Measurements from ENCODE around the gene UNC80. TPM values are rescaled to one million over a fixed set of nuclear protein-coding genes. Genes with fewer than 3 reads are reported as not detected.

UNC80 gene
- total RNA-seq, 1 donor from 2014 or later: not detected

DNA sequence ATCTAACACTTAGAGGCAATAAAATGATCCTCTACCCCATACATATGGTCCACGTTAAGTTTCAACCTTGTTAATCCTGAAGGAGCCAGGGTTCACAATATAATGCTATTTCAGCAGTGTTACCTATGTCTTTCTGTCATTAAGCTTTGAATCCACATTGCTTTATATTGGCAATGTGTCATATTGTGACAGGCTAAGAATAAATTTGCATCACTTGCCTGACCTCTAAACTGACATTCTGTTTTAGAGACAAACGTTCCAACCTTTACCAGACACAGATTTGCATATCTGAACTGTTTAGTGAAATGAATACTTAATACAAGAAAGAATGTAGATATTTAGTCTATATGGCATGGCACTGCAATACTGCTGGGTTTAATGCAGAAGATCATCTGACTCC, 98.4 kb downstream of the UNC80 start:
- TF ChIP-seq, protein P1, sequence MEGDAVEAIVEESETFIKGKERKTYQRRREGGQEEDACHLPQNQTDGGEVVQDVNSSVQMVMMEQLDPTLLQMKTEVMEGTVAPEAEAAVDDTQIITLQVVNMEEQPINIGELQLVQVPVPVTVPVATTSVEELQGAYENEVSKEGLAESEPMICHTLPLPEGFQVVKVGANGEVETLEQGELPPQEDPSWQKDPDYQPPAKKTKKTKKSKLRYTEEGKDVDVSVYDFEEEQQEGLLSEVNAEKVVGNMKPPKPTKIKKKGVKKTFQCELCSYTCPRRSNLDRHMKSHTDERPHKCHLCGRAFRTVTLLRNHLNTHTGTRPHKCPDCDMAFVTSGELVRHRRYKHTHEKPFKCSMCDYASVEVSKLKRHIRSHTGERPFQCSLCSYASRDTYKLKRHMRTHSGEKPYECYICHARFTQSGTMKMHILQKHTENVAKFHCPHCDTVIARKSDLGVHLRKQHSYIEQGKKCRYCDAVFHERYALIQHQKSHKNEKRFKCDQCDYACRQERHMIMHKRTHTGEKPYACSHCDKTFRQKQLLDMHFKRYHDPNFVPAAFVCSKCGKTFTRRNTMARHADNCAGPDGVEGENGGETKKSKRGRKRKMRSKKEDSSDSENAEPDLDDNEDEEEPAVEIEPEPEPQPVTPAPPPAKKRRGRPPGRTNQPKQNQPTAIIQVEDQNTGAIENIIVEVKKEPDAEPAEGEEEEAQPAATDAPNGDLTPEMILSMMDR (IDR thresholded peaks at IDR 0.05): no peak
- no peaks in the 10 kb centered on the region for H3K36me3 Mint-ChIP-seq (ENCODE audit: low read depth)
- no peak overlapping the region for H3K27ac Mint-ChIP-seq
- ATAC-seq (ENCODE audit: low read depth) (no peak), DNase-seq (no peak)
- intact Hi-C loops (cut with micrococcal nuclease): no loop called here
- H3K27me3 Mint-ChIP-seq: no peaks in the 10 kb centered on the region
- no peaks in the 10 kb centered on the region for H3K9me3 Mint-ChIP-seq
- H3K4me3 Mint-ChIP-seq: no peak overlapping the region
- POLR2A ChIA-PET: no interaction called here
- no peaks in the 10 kb centered on the region for H3K4me1 Mint-ChIP-seq
- CTCF ChIA-PET: no interaction called here

GRCh38 chr2:209872675-209873074, 101.0 kb downstream of the UNC80 start:
- H3K27me3 Mint-ChIP-seq: no peaks in the 10 kb centered on the region
- H3K9me3 Mint-ChIP-seq: no peaks in the 10 kb centered on the region
- no peak overlapping the region for H3K4me3 Mint-ChIP-seq
- ChIA-PET POLR2A (no interaction called here), CTCF (interaction anchor here (0.7 kb wide), 1 partner anchor 71 kb away, joined by 3 read pairs; no protein-coding TSS in a partner anchor)
- TF ChIP-seq, protein P1 (IDR thresholded peaks at IDR 0.05): no peak
- ATAC-seq (ENCODE audit: low read depth) (no peak), DNase-seq (no peak)
- no peaks in the 10 kb centered on the region for H3K4me1 Mint-ChIP-seq
- no peak overlapping the region for H3K27ac Mint-ChIP-seq
- no peaks in the 10 kb centered on the region for H3K36me3 Mint-ChIP-seq (ENCODE audit: low read depth)
- intact Hi-C loops (cut with micrococcal nuclease): no loop called here

- Mint-ChIP-seq H3K4me1 (no peaks in the 10 kb centered on the region), H3K4me3 (no peak overlapping the region), H3K36me3 (ENCODE audit: low read depth) (no peaks in the 10 kb centered on the region), H3K27me3 (no peaks in the 10 kb centered on the region), H3K27ac (no peak overlapping the region), H3K9me3 (no peaks in the 10 kb centered on the region)
- DNase-seq (no peak), ATAC-seq (ENCODE audit: low read depth) (no peak)
- ChIA-PET POLR2A (no interaction called here), CTCF (no interaction called here)
- intact Hi-C loops (cut with micrococcal nuclease): no loop called here
- TF ChIP-seq, protein P1 (IDR thresholded peaks at IDR 0.05): no peak
Observed at GRCh38 chr2:209875270-209875669, 103.6 kb downstream of the UNC80 start.

- no peaks in the 10 kb centered on the region for H3K27me3 Mint-ChIP-seq
- H3K4me1 Mint-ChIP-seq: no peaks in the 10 kb centered on the region
Observed at GRCh38 chr2:209876211-209876610, 104.6 kb downstream of the UNC80 start.

GRCh38 chr2:209878701-209879100, 107.1 kb downstream of the UNC80 start:
- TF ChIP-seq, protein P1 (IDR thresholded peaks at IDR 0.05): no peak
- Mint-ChIP-seq H3K9me3 (no peaks in the 10 kb centered on the region), H3K4me1 (no peaks in the 10 kb centered on the region), H3K27me3 (no peaks in the 10 kb centered on the region), H3K4me3 (no peak overlapping the region), H3K27ac (no peak overlapping the region), H3K36me3 (ENCODE audit: low read depth) (no peaks in the 10 kb centered on the region)
- CTCF ChIA-PET: no interaction called here
- DNase-seq (no peak), ATAC-seq (ENCODE audit: low read depth) (no peak)
- POLR2A ChIA-PET: no interaction called here
- intact Hi-C loops (cut with micrococcal nuclease): no loop called here

More at GRCh38 chr2:209876211-209876610, 104.6 kb downstream of the UNC80 start:
- intact Hi-C loops (cut with micrococcal nuclease): no loop called here
- no peak overlapping the region for H3K4me3 Mint-ChIP-seq
- DNase-seq (no peak), ATAC-seq (ENCODE audit: low read depth) (no peak)
- no peak overlapping the region for H3K27ac Mint-ChIP-seq
- no peaks in the 10 kb centered on the region for H3K9me3 Mint-ChIP-seq
- ChIA-PET POLR2A (no interaction called here), CTCF (no interaction called here)
- TF ChIP-seq, protein P1 (IDR thresholded peaks at IDR 0.05): no peak
- no peaks in the 10 kb centered on the region for H3K36me3 Mint-ChIP-seq (ENCODE audit: low read depth)

Measured in activated B cell treated with CpG ODN at 0.5 μM for 24 hours (primary cell).